HG02610 (cell line): ENCODE data around the gene MYH13.
"Not testable (repeated sequence)": the region's sequence is repeated elsewhere in the genome, so short reads cannot be mapped to it uniquely, and the experiment has no call there.

Source experiments
- ATAC-seq: cut with Tn5 transposase; IDR thresholded peaks from one replicate; pipeline ENCODE4 v1.9.1; 2021; ENCODE audit warnings: mild to moderate bottlenecking, moderate library complexity; ENCODE audit not compliant: unreplicated experiment

MYH13 gene

DNA sequence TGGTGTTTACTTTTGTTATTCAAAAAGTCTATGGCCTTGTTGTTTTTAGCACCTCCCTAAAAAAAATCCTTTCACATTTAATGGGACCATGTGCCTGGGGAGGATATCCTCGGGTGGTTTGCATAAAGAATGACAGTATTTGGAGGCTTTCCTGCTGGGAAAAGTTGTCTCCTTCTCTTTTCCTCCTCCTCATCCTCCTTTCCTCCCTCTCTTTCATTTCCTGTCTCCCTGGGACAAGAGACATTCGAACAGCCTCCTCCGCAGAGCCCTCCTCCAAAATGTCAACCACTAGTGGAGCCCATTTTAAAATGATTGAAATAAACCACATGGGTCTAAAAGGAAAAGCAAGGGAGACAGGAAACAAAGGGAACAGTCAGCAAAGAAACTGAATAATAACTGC, 67.4 kb downstream of the MYH13 start:
- no peak for ATAC-seq

DNA sequence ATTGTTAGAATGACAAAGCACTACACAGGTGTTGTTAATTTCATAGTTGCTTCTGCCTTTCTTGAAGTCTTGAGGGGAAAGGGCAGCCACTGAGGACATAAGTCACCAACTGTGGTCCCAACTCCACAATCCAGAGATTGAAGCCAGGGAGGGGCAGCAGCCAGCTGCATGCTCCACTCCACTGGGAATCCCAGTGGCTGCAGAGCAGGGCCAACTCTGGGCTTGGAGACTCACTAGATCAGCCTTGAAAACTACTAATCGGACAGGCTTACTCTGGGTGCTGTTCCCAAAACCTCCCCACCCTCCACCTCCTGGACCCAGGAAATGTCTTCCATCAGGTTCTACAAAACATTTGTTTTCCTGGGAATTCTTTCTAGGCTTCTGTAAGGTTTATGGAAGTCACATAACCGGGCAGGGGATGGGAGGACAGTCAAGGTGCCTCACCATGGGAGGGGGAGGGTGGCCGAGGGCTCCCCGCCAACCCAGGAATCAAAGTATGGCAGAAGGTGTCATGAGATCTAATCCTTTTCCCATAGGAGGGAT, 68.0 kb downstream of the MYH13 start:
- ATAC-seq: no peak

DNA sequence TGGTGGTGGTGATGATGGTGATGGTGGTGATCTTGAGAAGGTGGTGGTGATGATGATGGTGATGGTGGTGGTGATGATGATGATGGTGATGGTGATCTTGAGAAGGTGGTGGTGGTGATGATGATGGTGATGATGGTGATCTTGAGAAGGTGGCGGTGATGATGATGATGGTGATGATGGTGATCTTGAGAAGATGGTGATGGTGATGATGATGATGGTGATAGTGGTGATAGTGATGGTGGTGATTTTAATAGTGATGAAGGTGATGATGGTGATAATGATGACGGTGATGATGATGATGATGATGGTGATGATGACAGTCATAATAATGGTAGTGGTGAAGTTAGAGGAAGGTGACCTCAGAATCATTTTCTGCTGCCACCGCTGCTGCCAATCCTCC, 75.1 kb downstream of the MYH13 start:
- ATAC-seq: no peak

DNA sequence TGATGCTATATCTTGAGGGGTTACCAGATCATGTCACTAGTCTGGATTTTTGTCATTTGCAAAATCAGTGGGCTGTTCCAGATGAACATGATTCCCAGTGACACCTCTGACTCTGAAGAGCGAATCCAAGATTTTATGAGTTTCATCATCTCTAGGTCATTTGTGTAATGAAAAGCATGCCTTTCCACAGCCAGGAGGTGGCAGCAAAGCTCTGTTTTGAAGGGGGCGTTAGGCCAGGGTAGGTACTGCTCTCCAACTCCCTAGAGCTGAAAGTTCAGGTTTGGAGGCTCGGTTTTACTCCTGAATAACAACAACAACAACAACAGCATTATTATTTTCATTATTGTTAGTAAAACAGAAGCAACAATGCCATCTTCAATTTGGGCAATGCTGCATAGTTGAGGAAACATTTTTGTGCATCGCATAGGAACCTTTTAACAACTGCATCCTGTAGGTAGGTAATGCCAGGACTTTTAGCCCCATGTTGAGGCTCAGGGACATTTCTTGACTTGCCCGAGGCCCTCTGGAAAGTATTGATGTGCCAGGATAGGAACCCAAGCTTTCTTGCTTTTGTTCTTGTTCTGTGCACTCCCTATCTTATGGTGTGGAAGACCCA, 77.0 kb downstream of the MYH13 start:
- ATAC-seq: no peak

DNA sequence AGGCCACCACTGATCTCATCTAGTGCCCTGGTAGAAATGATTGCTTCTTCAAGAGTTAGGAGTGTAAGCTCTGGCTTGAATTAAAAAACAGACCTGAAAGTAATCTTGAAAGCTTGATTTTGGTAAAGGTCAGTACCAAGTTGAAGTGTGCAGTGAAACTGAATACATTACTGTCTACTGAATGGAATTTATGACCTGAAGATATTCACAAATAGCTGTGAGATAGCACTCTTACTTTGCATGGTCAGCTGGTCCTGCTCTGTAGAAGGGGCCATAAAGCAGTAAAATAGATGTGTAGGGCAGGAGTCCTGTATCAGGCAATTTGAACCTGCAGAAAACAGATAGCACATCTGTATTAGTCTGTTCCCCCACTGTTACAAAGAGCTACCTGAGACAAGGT, 78.6 kb downstream of the MYH13 start:
- ATAC-seq: peak; percentile 72

DNA sequence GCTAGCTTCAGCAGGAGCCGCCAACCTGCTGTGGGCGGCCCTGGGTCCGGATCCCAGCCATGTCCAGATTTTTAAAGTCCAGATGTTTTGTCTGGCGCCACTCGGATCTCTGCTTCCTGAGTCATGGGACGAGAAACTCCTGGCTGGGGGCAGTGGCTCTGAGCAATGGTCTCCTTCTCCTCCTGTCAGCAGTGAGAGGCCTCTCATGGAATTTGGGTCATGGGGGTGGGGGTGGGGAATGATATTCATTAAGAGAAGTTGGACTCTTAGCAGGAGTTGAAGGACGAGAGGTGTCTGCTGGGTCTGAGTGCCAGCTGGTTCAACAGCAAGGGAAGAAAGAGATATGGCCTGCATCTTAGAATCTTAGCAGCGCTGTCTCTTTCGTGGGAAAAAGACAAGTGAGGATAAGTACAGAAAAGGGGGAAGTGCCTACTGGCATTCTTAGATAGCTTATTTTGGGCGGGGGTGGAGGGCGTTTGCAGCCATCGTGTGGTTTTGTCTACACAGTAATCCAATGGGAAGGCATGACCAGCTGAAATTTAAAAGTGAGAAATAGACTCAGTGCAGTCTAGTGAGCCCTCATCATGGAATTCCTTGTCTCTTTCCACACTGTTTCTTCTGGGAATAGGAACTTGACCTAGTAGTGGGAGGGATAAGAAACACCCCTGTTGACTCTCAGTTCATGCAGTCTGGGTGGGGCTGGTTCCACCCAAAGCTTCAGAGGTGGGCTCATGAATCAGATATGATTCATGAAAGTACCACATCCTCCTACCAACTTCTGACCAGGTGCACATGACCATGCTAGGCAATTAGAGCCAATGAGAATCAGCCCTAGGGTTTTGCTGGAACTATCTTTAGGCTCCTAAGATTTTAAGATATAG, 80.5 kb downstream of the MYH13 start:
- ATAC-seq: peak; percentile 78

DNA sequence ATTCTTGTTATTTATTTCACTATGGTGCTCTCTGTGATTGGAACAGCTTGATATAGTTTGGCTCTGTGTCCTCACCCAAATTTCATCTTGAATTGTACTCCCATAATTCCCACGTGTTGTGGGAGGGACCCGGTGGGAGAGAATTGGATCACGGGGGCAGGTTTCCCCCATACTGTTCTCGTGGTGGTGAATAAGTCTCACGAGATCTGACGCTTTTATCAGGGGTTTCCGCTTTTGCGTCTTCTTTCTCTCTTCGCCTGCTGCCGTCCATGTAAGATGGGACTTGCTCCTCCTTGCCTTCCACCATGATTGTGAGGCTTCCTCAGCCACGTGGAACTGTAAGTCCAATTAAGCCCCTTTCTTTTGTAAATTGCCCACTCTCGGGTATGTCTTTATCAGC, 81.2 kb downstream of the MYH13 start:
- not testable (repeated sequence) for ATAC-seq

DNA sequence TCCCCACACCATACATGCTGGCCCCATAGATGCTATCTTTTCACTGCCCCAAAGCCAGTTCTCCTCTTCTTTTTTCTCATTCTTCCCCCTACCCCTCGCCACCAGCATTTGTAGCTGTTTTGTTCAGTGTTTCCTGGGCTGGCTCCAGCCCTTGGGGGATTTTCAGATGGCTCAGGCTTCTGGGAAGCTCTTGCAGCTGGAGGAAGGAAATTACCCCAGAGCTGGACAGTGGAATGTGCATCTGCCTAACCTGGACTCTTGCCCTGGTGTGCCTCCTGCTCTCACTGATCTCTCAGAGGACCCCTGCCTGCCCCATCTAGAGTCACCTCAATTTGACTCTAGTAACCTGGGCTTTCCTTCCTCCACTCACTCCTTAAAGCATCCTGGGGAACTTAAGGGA, 82.8 kb downstream of the MYH13 start:
- no peak for ATAC-seq

DNA sequence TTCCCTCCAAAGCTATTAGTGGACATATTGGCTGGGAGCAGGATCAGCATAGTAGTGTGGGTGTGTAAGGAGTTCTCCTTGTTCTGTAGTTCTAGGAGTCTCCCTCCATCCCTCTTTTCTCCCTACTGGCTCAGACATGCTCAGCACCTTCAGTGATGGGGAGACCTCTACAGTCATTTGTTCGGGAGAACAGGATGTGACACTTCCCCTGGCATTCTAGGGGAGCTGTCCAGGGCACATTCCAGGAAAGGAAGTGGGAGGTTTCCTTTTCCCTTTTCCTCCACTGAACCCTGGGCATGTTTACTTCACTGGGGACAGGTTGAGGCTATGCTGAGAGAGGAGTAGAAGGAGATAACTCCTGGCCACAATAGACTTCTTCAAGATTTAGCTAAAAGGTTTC, 86.5 kb downstream of the MYH13 start:
- no peak for ATAC-seq

DNA sequence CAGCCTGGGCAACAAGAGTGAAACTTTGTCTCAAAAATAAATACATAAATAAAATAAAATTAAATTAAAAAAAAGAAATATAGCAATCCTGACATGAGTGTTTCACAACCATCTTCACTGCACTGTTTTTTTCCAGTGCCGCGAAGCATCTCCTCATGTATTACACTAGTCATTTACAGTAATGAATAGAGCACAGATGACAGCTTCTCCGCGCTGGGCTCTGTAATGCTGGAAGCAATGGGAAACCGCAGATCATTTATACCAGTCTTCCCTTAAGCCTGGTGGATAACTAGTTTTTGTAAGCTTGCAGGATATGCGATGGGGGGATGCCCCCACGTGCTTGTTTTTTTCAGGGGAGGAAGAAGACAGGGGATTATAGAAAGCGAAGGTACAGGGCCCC, 86.9 kb downstream of the MYH13 start:
- ATAC-seq: no peak

DNA sequence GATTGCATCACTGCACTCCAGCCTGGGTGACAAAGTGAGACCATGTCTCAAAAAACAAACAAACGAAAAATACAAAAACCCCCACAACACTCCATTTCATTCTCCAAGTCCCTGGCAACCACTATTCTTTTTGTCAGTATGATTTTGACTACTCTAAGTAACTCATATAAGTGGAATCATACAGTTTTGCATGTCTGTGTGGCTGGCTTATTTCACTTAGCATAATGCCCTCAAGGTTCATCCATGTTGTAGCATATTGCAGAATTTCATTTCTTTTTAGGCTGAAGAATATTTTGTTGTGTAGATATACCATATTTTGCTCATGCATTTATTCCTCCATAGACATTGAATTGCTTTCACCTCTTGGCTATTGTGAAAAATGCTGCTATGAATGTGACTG, 92.7 kb downstream of the MYH13 start:
- ATAC-seq: no peak

DNA sequence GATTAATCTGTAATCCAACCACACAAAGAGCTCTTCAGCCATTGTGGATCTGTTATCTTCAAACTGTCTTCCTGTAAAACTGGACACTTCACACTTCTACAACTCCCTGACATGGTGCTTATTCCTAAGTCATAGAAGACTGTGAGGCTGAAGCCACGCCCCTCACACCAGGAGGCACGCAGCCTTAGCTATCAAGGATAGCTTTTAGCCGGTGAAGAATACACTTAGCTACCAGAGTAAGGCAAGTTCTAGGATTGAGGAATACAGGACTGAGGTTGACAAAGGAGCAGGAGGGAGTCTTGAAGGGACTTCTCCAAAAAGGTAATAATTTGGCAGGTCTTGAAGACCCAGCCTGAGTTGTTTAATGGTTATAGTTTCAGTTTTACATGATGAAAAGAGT, 94.6 kb downstream of the MYH13 start:
- ATAC-seq: no peak

DNA sequence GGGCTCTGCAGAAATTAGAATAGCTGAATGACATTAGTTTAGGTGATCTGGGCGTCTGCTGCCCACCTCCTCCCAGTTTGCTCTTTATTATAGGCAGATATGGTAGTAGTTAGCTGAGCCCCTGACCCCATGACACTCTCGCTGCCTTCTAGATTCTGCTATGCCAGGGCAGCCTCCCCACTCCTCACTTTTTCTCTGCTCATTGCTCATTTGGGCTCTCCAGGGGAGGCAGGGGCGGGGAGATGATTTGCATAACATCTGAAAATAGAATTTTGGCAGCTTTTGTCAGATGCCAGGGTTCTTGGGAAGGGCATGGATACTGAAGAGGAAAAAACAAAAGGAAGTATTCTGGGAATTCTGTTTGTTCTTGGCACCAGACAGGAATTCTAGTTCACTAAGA, 96.4 kb downstream of the MYH13 start:
- ATAC-seq: no peak

DNA sequence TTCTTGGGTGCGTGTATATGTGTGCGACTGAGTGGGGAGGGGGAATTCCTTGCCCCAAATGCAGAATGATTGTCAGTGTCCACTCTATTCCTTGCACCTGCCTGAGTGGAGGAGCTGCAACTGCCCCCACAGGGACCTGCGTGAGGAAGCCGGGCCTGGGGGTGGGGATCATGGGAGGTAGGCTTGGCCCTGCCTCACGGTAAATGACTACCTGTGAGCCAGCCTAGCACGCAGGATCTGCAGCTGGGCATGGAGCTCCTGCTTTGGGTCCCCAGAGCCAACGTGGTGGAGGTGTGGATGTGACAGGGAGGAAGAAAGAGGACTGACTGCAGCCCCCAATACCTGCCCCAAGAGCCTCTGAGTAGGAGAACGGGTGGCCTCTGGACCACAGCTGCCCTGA, 97.4 kb downstream of the MYH13 start:
- ATAC-seq: no peak

DNA sequence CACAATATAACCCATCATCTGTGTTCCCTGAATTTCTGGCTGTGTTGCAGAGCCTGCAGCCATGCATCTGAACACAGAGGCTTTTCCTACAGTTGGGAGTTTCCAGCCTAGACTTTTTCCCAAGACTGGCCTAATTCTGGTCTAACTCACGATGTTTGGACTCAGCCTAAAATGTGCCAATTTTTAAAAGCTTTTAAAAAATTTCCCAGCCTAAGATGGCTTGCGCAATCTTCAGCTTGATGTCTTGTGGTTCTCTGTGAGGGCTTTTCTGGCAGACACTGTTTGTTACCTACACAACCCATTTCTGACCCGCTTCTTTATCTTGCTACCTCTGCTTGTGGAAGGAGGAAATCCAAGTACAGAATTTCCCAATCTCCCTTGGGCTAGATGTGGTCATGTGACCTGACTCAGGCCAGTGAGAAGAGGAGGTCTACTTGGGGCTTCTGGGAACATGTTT, 101.7 kb downstream of the MYH13 start:
- ATAC-seq: no peak

DNA sequence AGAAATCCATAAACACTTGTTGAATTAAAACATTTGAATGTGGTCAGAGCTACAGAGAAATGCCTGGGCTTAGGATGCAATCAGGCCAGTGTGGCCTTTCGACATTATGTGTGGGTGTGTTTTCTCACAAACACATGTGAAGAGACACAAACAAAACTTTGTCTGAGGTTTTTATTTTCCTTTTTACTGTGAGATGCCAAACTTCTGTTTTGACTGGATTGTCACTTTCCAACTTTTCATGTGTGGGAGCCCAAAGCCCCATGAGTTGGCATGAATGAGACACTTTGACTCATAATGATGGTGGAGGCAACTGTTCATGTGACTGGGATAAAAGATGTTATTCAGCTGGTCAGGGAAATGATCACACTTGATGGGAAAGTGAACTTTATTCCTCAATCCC, 102.5 kb downstream of the MYH13 start:
- ATAC-seq: no peak

DNA sequence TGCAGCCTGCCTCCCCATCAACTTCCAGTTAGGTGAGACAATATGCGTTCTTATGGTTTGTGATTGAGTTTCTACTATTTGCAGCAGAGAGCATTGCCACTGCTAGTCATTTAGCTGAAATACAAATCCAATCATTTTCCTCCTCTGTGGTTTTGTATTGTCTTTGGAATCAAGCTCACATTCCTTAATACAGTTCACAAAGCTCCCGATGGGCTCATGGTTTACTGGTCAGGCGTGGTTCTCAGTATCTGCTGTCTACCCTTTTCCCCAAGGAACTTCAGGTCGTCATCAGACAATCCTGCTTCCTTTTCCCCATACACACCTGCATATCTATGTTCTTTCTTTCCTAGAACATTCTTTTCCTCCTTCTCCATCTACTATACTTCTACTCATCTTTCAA, 104.8 kb downstream of the MYH13 start:
- ATAC-seq: no peak

DNA sequence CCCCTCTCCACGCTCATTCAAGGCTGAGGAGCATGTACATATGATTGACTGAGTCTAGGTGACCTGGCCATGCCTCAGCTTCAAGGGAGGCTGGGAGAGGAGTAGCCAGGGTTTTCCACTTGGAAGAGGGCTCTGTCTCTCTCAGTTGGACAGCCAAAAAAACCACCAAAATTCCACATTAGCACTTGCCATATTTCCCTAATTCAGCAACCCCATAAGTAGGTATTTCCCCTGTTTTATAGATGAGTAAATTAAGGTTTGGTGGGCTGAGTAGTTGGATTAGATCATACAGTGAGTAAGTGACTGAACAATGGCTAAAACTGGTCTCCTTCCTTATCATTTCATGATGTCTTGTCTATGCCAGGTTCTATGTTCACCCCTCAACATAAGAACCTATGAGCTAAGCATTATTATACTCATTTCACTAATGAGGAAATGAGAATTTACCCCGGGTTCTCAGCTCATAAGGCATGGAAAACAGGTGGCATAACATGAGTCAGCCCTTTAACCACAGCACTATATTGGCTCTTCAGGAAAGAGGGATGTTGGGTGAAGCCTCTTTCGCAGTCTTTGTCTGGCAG, 106.4 kb downstream of the MYH13 start:
- peak; percentile 55 for ATAC-seq

DNA sequence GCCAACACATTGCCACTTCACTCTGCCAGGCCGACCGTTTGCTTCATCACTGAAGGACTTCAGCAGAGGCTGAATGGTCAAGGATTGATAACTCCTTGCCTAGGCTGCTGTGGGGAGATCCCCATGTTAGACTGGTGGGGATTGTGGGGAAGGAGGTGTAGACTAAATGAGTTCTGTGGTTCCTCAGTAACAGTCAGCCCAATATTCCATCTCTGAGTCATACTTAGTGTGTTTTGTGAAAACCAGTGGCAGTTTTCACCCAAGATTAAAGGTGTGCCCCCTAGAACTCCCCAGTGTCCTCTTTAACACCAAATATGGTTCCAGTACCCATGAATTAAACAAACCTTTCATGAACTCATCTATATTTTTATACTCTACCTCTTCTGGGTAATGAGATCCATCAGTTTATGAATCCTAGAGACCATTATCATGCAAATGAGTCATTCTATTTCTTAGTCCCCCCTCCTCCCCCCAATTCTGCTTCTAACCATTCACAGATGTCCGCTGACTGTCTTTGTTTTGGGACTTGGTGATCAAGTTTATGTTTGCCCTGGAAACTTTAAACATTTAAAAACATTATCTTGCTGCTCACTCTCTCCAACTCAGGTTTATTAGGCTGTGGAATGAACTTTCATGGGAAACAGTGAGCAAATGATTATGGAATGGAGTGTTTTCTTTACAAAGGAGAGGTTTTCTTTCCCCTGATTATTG, 107.6 kb downstream of the MYH13 start:
- ATAC-seq: peak; percentile 72

DNA sequence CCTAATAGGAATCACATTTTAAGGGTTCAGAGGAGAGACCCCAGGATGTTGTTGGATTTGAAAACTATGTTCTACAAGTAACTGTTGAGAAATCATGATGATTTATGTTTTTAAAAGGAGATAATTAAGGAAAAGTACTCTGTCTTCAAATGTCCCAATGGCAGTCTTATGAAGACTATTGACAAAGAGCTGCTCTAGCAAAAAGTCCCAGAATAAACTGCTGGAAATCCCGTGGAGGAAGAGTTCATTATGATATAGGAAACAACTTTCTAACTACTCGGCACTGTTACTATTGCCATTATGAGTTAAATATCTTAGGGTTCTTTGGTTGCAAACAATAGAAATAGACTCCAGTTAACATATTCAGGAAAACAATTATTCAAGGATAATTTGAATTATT, 108.8 kb downstream of the MYH13 start:
- no peak for ATAC-seq

DNA sequence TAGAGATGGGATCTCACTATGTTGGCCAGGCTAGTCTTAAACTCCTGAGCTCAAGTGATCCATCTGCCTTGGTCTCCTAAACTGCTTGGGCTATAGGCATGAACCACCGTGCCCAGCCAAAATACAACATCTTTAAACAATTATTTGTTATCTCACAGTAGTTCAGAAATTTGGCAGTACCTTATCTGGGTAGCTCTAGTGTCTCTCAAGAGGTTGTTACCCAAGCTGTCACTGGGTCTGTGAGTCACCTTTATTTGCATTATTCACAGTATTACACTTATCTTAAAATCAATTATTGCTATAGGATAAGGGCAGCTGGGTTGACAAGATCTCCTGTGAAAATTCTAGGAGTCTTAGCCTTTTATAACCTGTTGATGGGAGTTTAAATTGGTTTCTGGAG, 110.4 kb downstream of the MYH13 start:
- ATAC-seq: no peak
